Kidney epithelial cell (primary cell): ENCODE results near the gene SMC1A. TPM values are rescaled to one million over a fixed set of nuclear protein-coding genes. Genes with fewer than 3 reads are reported as not detected.

Source experiments
- DNase-seq: peaks from one replicate; pipeline ENCODE4 v3.0.0-alpha.2; 2010; ENCODE audit warnings: low read depth
- H3K27me3 ChIP-seq: 2 replicates; pipeline ENCODE4 v1.6.0; 2011; ENCODE audit warnings: low read length; ENCODE audit not compliant: control insufficient read depth, insufficient read depth
- H3K36me3 ChIP-seq: 2 replicates; pipeline ENCODE4 v1.5.1; 2011; ENCODE audit warnings: low read length; ENCODE audit not compliant: control insufficient read depth, insufficient read depth
- H3K4me3 ChIP-seq: 2 replicates; pipeline ENCODE4 v1.5.1; 2011; ENCODE audit warnings: low read depth, mild to moderate bottlenecking, control low read depth, low read length
- CTCF ChIP-seq: IDR thresholded peaks from 2 replicates; pipeline ENCODE4 v1.5.1; 2011; ENCODE audit warnings: mild to moderate bottlenecking, moderate library complexity, low read length, control low read depth, inconsistent platforms; ENCODE audit not compliant: insufficient read depth, poor library complexity, severe bottlenecking
- total RNA-seq: library from RNA; depleted of rRNA; stranded (reverse); fragments of >200 nt; gene quantifications from 2 replicates; pipeline ENCODE4 v1.2.3, GENCODE V29; 2015

SMC1A gene
- total RNA-seq, 1 donor from 2014 or later: 18.8 TPM

- Histone ChIP-seq H3K36me3 (no peaks in the 10 kb centered on the region), H3K4me3 (no peak overlapping the region), H3K27me3 (no peaks in the 10 kb centered on the region)
- TF ChIP-seq CTCF: no peak
- DNase-seq: no peak
Observed at GRCh38 chrX:53449632-53450031, 27.2 kb upstream of the SMC1A start.

GRCh38 chrX:53447441-53447840 is 25.0 kb upstream of the SMC1A start:
- no peak for DNase-seq
- Histone ChIP-seq H3K4me3 (no peak overlapping the region), H3K36me3 (no peaks in the 10 kb centered on the region), H3K27me3 (no peaks in the 10 kb centered on the region)
- TF ChIP-seq CTCF: no peak

GRCh38 chrX:53445977-53446376 is 23.5 kb upstream of the SMC1A start:
- peaks cover 5% of the 10 kb centered on the region for H3K27me3 ChIP-seq
- no peak overlapping the region for H3K4me3 ChIP-seq
- DNase-seq: no peak
- peak; percentile 70 for TF ChIP-seq CTCF
- no peaks in the 10 kb centered on the region for H3K36me3 ChIP-seq

- Histone ChIP-seq H3K27me3 (peaks cover 5% of the 10 kb centered on the region), H3K4me3 (peak overlapping the region; percentile 45), H3K36me3 (no peaks in the 10 kb centered on the region)
- DNase-seq: no peak
- no peak for TF ChIP-seq CTCF
Observed at GRCh38 chrX:53442322-53442631, 19.8 kb upstream of the SMC1A start.

GRCh38 chrX:53441531-53442321 is 19.3 kb upstream of the SMC1A start:
- TF ChIP-seq CTCF: no peak
- DNase-seq: no peak
- H3K27me3 ChIP-seq: peaks cover 5% of the 10 kb centered on the region
- H3K36me3 ChIP-seq: no peaks in the 10 kb centered on the region
- H3K4me3 ChIP-seq: peak overlapping the region; percentile 45
